ENCODE results near the gene STXBP6.

Gene STXBP6

DNA sequence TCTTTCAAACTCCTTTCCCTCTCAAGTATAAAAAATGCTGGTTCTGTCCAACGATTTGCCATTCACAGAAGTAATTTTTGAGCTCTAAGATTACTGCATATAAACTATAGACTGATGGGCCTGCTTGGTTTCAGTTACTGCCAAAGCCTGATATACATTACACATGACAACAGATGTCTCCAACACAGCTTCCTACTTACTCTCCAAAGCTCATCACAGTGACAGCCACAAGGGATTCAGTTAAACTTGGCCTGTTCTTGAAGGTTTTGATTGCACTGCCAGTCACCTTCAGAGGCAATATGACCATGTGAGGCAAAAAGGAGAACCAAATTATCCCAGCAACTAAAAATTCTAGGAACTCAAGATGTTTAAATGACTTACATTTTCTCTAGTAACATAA, 30.1 kb downstream of the STXBP6 start:
- Histone ChIP-seq H3K4me1 (ENCODE audit: control insufficient read depth, insufficient read depth, low read length, poor library complexity, severe bottlenecking) (no peaks in the 10 kb centered on the region), H3K9me3 (ENCODE audit: control insufficient read depth, low read length) (no peaks in the 10 kb centered on the region), H3K27ac (ENCODE audit: insufficient read depth, low read length, poor library complexity, severe bottlenecking) (no peak overlapping the region), H3K27me3 (replicated peaks; ENCODE audit: control insufficient read depth, insufficient read depth, low read length, poor library complexity, severe bottlenecking) (no peaks in the 10 kb centered on the region), H3K4me3 (ENCODE audit: insufficient read depth, low read depth, low read length, poor library complexity, severe bottlenecking) (no peak overlapping the region), H3K36me3 (ENCODE audit: control insufficient read depth, insufficient read depth, low read length) (no peaks in the 10 kb centered on the region)
- DNase-seq, result no peak

DNA sequence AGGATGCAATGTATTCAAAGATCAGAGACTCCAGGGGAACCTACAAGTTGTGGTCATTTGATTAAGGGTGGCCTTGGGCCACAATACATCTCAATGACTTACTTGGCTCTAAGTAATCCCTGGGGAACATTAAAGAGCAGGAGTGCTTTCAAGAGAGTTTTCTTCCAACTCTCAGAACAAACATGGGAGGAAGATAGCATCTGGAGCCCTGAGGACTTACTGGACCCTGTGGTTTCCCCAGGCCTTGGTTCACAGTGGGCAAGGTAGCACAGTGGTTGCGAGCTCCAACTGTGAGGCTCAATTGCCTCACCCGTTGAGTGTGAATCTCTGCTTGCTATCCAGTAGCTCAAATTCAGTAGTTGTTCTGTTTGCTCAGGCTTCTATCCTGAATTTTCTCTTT, 32.4 kb downstream of the STXBP6 start:
- no peak overlapping the region for H3K27ac ChIP-seq (ENCODE audit: insufficient read depth, low read length, poor library complexity, severe bottlenecking)
- no peak for DNase-seq
- no peaks in the 10 kb centered on the region for H3K9me3 ChIP-seq (ENCODE audit: control insufficient read depth, low read length)
- no peaks in the 10 kb centered on the region for H3K27me3 ChIP-seq (replicated peaks; ENCODE audit: control insufficient read depth, insufficient read depth, low read length, poor library complexity, severe bottlenecking)
- no peaks in the 10 kb centered on the region for H3K36me3 ChIP-seq (ENCODE audit: control insufficient read depth, insufficient read depth, low read length)
- no peak overlapping the region for H3K4me3 ChIP-seq (ENCODE audit: insufficient read depth, low read depth, low read length, poor library complexity, severe bottlenecking)
- no peaks in the 10 kb centered on the region for H3K4me1 ChIP-seq (ENCODE audit: control insufficient read depth, insufficient read depth, low read length, poor library complexity, severe bottlenecking)

GRCh38 chr14:25015761-25016160, 34.2 kb downstream of the STXBP6 start:
- no peak overlapping the region for H3K4me3 ChIP-seq (ENCODE audit: insufficient read depth, low read depth, low read length, poor library complexity, severe bottlenecking)
- H3K36me3 ChIP-seq (ENCODE audit: control insufficient read depth, insufficient read depth, low read length), result no peaks in the 10 kb centered on the region
- no peak for DNase-seq
- H3K9me3 ChIP-seq (ENCODE audit: control insufficient read depth, low read length), result no peaks in the 10 kb centered on the region
- H3K4me1 ChIP-seq (ENCODE audit: control insufficient read depth, insufficient read depth, low read length, poor library complexity, severe bottlenecking), result no peaks in the 10 kb centered on the region
- H3K27ac ChIP-seq (ENCODE audit: insufficient read depth, low read length, poor library complexity, severe bottlenecking), result no peak overlapping the region
- no peaks in the 10 kb centered on the region for H3K27me3 ChIP-seq (replicated peaks; ENCODE audit: control insufficient read depth, insufficient read depth, low read length, poor library complexity, severe bottlenecking)

DNA sequence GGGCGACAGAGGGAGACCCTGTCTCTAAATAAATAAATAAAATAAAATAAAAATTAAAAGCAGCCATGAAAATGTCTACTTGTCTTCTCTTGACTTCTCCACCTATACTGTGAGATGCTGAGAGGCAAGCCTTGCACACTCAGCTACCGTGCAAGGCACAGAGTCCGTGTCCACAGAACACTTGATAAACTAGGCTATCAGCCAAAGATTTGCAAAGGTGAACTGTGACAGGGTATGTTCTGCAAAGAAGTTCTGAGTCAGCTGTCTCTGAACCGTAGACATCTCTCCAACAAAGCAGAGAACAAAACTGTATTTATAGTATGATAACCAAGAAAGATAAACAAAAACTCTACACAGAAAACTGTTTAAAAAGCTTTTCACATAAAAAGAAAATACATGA, 35.5 kb downstream of the STXBP6 start:
- H3K4me3 ChIP-seq (ENCODE audit: insufficient read depth, low read depth, low read length, poor library complexity, severe bottlenecking), result no peak overlapping the region
- no peaks in the 10 kb centered on the region for H3K4me1 ChIP-seq (ENCODE audit: control insufficient read depth, insufficient read depth, low read length, poor library complexity, severe bottlenecking)
- no peak for DNase-seq
- no peaks in the 10 kb centered on the region for H3K27me3 ChIP-seq (replicated peaks; ENCODE audit: control insufficient read depth, insufficient read depth, low read length, poor library complexity, severe bottlenecking)
- H3K27ac ChIP-seq (ENCODE audit: insufficient read depth, low read length, poor library complexity, severe bottlenecking), result no peak overlapping the region
- H3K9me3 ChIP-seq (ENCODE audit: control insufficient read depth, low read length), result no peaks in the 10 kb centered on the region
- H3K36me3 ChIP-seq (ENCODE audit: control insufficient read depth, insufficient read depth, low read length), result no peaks in the 10 kb centered on the region

GRCh38 chr14:25011095-25011494, 38.9 kb downstream of the STXBP6 start:
- no peak overlapping the region for H3K4me3 ChIP-seq (ENCODE audit: insufficient read depth, low read depth, low read length, poor library complexity, severe bottlenecking)
- DNase-seq, result no peak
- no peaks in the 10 kb centered on the region for H3K27me3 ChIP-seq (replicated peaks; ENCODE audit: control insufficient read depth, insufficient read depth, low read length, poor library complexity, severe bottlenecking)
- H3K36me3 ChIP-seq (ENCODE audit: control insufficient read depth, insufficient read depth, low read length), result no peaks in the 10 kb centered on the region
- H3K9me3 ChIP-seq (ENCODE audit: control insufficient read depth, low read length), result no peaks in the 10 kb centered on the region
- H3K4me1 ChIP-seq (ENCODE audit: control insufficient read depth, insufficient read depth, low read length, poor library complexity, severe bottlenecking), result no peaks in the 10 kb centered on the region
- H3K27ac ChIP-seq (ENCODE audit: insufficient read depth, low read length, poor library complexity, severe bottlenecking), result no peak overlapping the region

- no peak overlapping the region for H3K4me3 ChIP-seq (ENCODE audit: insufficient read depth, low read depth, low read length, poor library complexity, severe bottlenecking)
- H3K27ac ChIP-seq (ENCODE audit: insufficient read depth, low read length, poor library complexity, severe bottlenecking), result no peak overlapping the region
- no peaks in the 10 kb centered on the region for H3K4me1 ChIP-seq (ENCODE audit: control insufficient read depth, insufficient read depth, low read length, poor library complexity, severe bottlenecking)
- H3K36me3 ChIP-seq (ENCODE audit: control insufficient read depth, insufficient read depth, low read length), result no peaks in the 10 kb centered on the region
- DNase-seq, result no peak
- H3K27me3 ChIP-seq (replicated peaks; ENCODE audit: control insufficient read depth, insufficient read depth, low read length, poor library complexity, severe bottlenecking), result no peaks in the 10 kb centered on the region
- H3K9me3 ChIP-seq (ENCODE audit: control insufficient read depth, low read length), result no peaks in the 10 kb centered on the region
These were observed 39.5 kb downstream of the STXBP6 start for GRCh38 chr14:25010471-25010870.

DNA sequence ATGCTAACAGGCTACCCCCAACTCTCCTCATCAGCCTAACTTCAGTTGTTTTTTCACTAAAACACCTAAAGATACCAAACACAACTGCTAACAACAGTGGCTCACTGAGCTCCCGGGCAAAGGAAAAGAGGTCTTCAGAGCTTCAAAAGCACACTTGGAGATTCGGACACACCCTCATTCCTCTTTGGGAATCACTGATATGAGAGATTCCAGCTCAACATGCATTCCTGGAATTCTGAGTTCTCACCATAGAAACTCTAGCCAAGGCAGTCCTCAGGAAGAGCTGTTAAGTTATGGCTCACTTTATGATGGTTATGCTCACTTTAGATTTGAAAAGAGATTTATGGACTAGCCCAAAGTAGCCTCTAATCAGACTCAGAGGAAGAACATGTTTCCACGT, 40.1 kb downstream of the STXBP6 start:
- no peaks in the 10 kb centered on the region for H3K4me1 ChIP-seq (ENCODE audit: control insufficient read depth, insufficient read depth, low read length, poor library complexity, severe bottlenecking)
- no peak overlapping the region for H3K4me3 ChIP-seq (ENCODE audit: insufficient read depth, low read depth, low read length, poor library complexity, severe bottlenecking)
- no peaks in the 10 kb centered on the region for H3K9me3 ChIP-seq (ENCODE audit: control insufficient read depth, low read length)
- no peaks in the 10 kb centered on the region for H3K27me3 ChIP-seq (replicated peaks; ENCODE audit: control insufficient read depth, insufficient read depth, low read length, poor library complexity, severe bottlenecking)
- H3K27ac ChIP-seq (ENCODE audit: insufficient read depth, low read length, poor library complexity, severe bottlenecking), result no peak overlapping the region
- DNase-seq, result no peak
- no peaks in the 10 kb centered on the region for H3K36me3 ChIP-seq (ENCODE audit: control insufficient read depth, insufficient read depth, low read length)

DNA sequence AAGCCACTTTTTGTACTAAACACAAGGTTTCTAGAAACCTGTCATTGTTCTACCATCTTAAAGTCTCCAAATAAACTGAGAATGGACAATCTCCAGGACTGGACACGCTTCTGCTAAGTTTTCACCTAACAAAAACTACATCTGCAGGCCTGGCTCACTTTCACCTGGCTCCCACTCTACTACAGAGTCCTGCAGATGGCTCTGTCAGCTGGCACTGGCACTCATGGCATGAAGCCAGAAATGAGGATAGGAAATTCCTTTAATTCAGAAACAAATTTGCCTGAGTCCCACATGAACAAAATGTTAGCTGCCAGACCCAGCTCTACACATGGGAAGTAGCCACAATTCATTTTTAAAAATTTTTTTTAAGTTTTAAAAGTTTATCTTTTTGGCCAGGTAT, 42.1 kb downstream of the STXBP6 start:
- no peak overlapping the region for H3K27ac ChIP-seq (ENCODE audit: insufficient read depth, low read length, poor library complexity, severe bottlenecking)
- no peaks in the 10 kb centered on the region for H3K4me1 ChIP-seq (ENCODE audit: control insufficient read depth, insufficient read depth, low read length, poor library complexity, severe bottlenecking)
- no peaks in the 10 kb centered on the region for H3K9me3 ChIP-seq (ENCODE audit: control insufficient read depth, low read length)
- H3K4me3 ChIP-seq (ENCODE audit: insufficient read depth, low read depth, low read length, poor library complexity, severe bottlenecking), result no peak overlapping the region
- DNase-seq, result no peak
- H3K36me3 ChIP-seq (ENCODE audit: control insufficient read depth, insufficient read depth, low read length), result no peaks in the 10 kb centered on the region
- H3K27me3 ChIP-seq (replicated peaks; ENCODE audit: control insufficient read depth, insufficient read depth, low read length, poor library complexity, severe bottlenecking), result no peaks in the 10 kb centered on the region

- H3K36me3 ChIP-seq (ENCODE audit: control insufficient read depth, insufficient read depth, low read length), result no peaks in the 10 kb centered on the region
- no peaks in the 10 kb centered on the region for H3K9me3 ChIP-seq (ENCODE audit: control insufficient read depth, low read length)
- no peak overlapping the region for H3K4me3 ChIP-seq (ENCODE audit: insufficient read depth, low read depth, low read length, poor library complexity, severe bottlenecking)
- DNase-seq, result no peak
- no peak overlapping the region for H3K27ac ChIP-seq (ENCODE audit: insufficient read depth, low read length, poor library complexity, severe bottlenecking)
- H3K27me3 ChIP-seq (replicated peaks; ENCODE audit: control insufficient read depth, insufficient read depth, low read length, poor library complexity, severe bottlenecking), result no peaks in the 10 kb centered on the region
- H3K4me1 ChIP-seq (ENCODE audit: control insufficient read depth, insufficient read depth, low read length, poor library complexity, severe bottlenecking), result no peaks in the 10 kb centered on the region
These were observed 42.8 kb downstream of the STXBP6 start for GRCh38 chr14:25006961-25007795.

GRCh38 chr14:25006031-25006430, 43.9 kb downstream of the STXBP6 start:
- Histone ChIP-seq H3K27ac (ENCODE audit: insufficient read depth, low read length, poor library complexity, severe bottlenecking) (no peak overlapping the region), H3K27me3 (replicated peaks; ENCODE audit: control insufficient read depth, insufficient read depth, low read length, poor library complexity, severe bottlenecking) (no peaks in the 10 kb centered on the region), H3K4me1 (ENCODE audit: control insufficient read depth, insufficient read depth, low read length, poor library complexity, severe bottlenecking) (no peaks in the 10 kb centered on the region), H3K9me3 (ENCODE audit: control insufficient read depth, low read length) (no peaks in the 10 kb centered on the region), H3K36me3 (ENCODE audit: control insufficient read depth, insufficient read depth, low read length) (no peaks in the 10 kb centered on the region), H3K4me3 (ENCODE audit: insufficient read depth, low read depth, low read length, poor library complexity, severe bottlenecking) (no peak overlapping the region)
- no peak for DNase-seq

Data from effector memory CD4-positive, alpha-beta T cell (primary cell).